ENCODE measurements around the gene CPXM2. TPM values are rescaled to one million over a fixed set of nuclear protein-coding genes. Genes with fewer than 3 reads are reported as not detected.

CPXM2 gene
- total and polyA plus RNA-seq, 9 of the 15 experiments (the other 6 are each of a cell fraction or from before 2014, with no cell fraction given): not detected

GRCh38 chr10:123854003-123854402, 37.6 kb downstream of the CPXM2 start (continued):
- no peak for TF ChIP-seq MCM3 (IDR thresholded peaks at IDR 0.05)
- TF ChIP-seq ZNF146 (CRISPR knock-in tag; IDR thresholded peaks at IDR 0.05; ENCODE audit: unreplicated experiment): no peak
- TF ChIP-seq EWSR1 (IDR thresholded peaks at IDR 0.05; ENCODE audit: borderline replicate concordance, low read depth, partially characterized antibody): no peak
- TF ChIP-seq MAFG (tag; conservative IDR thresholded peaks at IDR 0.05): peak; percentile 28; the same call in 1 of the 2 replicates
- TF ChIP-seq EHMT2 (IDR thresholded peaks at IDR 0.05): no peak
- no peak for TF ChIP-seq GTF2A2 (tag; IDR thresholded peaks at IDR 0.05)
- no peak for TF ChIP-seq SNIP1 (IDR thresholded peaks at IDR 0.05; ENCODE audit: low read depth)
- TF ChIP-seq C11orf30 (IDR thresholded peaks at IDR 0.05; ENCODE audit: low read depth): peak; percentile 18; the same call in 1 of the 2 replicates
- TF ChIP-seq ETV5 (CRISPR knock-in tag; IDR thresholded peaks at IDR 0.05; ENCODE audit: low read depth): no peak
- no peak for TF ChIP-seq ZBTB1 (CRISPR knock-in tag; IDR thresholded peaks at IDR 0.05; ENCODE audit: borderline replicate concordance, low read depth)
- TF ChIP-seq, protein P1, sequence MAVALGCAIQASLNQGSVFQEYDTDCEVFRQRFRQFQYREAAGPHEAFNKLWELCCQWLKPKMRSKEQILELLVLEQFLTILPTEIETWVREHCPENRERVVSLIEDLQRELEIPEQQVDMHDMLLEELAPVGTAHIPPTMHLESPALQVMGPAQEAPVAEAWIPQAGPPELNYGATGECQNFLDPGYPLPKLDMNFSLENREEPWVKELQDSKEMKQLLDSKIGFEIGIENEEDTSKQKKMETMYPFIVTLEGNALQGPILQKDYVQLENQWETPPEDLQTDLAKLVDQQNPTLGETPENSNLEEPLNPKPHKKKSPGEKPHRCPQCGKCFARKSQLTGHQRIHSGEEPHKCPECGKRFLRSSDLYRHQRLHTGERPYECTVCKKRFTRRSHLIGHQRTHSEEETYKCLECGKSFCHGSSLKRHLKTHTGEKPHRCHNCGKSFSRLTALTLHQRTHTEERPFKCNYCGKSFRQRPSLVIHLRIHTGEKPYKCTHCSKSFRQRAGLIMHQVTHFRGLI (CRISPR knock-in tag; IDR thresholded peaks at IDR 0.05): no peak
- TF ChIP-seq CHD4 (IDR thresholded peaks at IDR 0.05; ENCODE audit: insufficient read depth, insufficient replicate concordance, low read depth, low read length, poor library complexity, severe bottlenecking): no peak

Measured in K562 (cell line).